ENCODE results near the gene PAX2. TPM values are rescaled to one million over a fixed set of nuclear protein-coding genes. Genes with fewer than 3 reads are reported as not detected.

PAX2 gene
- polyA plus RNA-seq, 2 of the 4 experiments (the other 2 are of a cell fraction): 0.06 to 0.21 TPM

DNA sequence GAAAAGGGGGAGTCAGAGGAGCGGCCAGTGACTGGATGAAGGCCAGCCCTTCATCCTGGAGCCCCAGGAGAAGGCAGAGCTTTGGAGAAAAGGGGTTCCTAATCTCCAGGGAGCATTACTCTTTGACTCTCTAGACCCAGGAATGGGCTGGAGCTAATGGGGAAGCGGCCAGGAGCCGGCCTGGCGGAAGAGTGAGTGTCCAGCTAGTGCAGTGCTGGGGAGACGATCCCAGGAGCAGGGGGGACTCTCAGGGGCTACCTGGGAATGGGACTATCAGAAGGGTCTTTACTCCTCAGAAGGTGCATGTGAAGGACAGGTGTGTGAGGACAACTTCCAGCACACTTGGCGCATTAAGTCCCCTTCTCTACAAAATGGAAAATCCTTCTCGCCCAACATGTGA, 2.4 kb upstream of the PAX2 start:
- CTCF ChIA-PET: interaction anchor here (0.6 to 10.8 kb wide), 78 partner anchors 9 to 1029 kb away, joined by 3 to 129 read pairs (median 6); partner anchors contain the start of gene HIF1AN
- H3K4me2 ChIP-seq: peak overlapping the region; percentile 98
- peaks cover 29% of the 10 kb centered on the region for H3K4me1 ChIP-seq
- ATAC-seq: no peak
- H3K27ac ChIP-seq: no peak overlapping the region
- TF ChIP-seq HMGXB4 (CRISPR knock-in tag; IDR thresholded peaks at IDR 0.05; ENCODE audit: borderline replicate concordance): no peak
- TF ChIP-seq, protein P1, sequence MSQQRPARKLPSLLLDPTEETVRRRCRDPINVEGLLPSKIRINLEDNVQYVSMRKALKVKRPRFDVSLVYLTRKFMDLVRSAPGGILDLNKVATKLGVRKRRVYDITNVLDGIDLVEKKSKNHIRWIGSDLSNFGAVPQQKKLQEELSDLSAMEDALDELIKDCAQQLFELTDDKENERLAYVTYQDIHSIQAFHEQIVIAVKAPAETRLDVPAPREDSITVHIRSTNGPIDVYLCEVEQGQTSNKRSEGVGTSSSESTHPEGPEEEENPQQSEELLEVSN (IDR thresholded peaks at IDR 0.05; ENCODE audit: borderline replicate concordance, low read depth): no peak
- POLR2A ChIA-PET: interaction anchor here (0.6 to 1.5 kb wide), 3 partner anchors 33 to 207 kb away, joined by 3 to 5 read pairs (median 3); partner anchors contain the start of gene HIF1AN
- no peaks in the 10 kb centered on the region for H3K9me3 ChIP-seq
- H3K4me3 ChIP-seq: no peak overlapping the region
- no peak for DNase-seq (ENCODE audit: low read depth in 1 of 2, low spot score in 1 of 2)
- WGBS (ENCODE audit: missing lambda C conversion rate): 93% methylated on average over 7 of the region's 7 CpGs
- no peak for FAIRE-seq

GRCh38 chr10:100743626-100744135, 1.7 kb upstream of the PAX2 start:
- no peak for FAIRE-seq
- peak; percentile 84 to 85 for DNase-seq (ENCODE audit: low read depth in 1 of 2, low spot score in 1 of 2)
- Histone ChIP-seq H3K9me3 (no peaks in the 10 kb centered on the region), H3K27ac (peak overlapping the region in 1 of 2 experiments; percentile 8; a peak in 1 of 6 replicates), H3K4me3 (peak overlapping the region; percentile 50), H3K4me2 (peak overlapping the region; percentile 98), H3K4me1 (peaks cover 29% of the 10 kb centered on the region)
- peak; percentile 54 to 75 for ATAC-seq
- ChIA-PET POLR2A (interaction anchor here (1.1 to 1.5 kb wide), 2 partner anchors 34 to 182 kb away, joined by 3 to 5 read pairs; no protein-coding TSS in a partner anchor), CTCF (interaction anchor here (0.5 to 10.8 kb wide), 95 partner anchors 7 to 1030 kb away, joined by 3 to 129 read pairs (median 5); partner anchors contain the start of gene HIF1AN)
- WGBS (ENCODE audit: missing lambda C conversion rate): 7% methylated on average over 16 of the region's 16 CpGs
- TF ChIP-seq RAD21 (conservative IDR thresholded peaks at IDR 0.05 in 1 of 2, IDR thresholded peaks at IDR 0.05 in 1 of 2) (peak; percentile 90 to 93), MAX (IDR thresholded peaks at IDR 0.05) (0 out of 2 replicates have a peak, but pooled peaks have one; percentile 14), FOXS1 (CRISPR knock-in tag; IDR thresholded peaks at IDR 0.05) (no peak), ZFP36 (IDR thresholded peaks at IDR 0.05; ENCODE audit: borderline replicate concordance, partially characterized antibody) (no peak), MAFK (IDR thresholded peaks at IDR 0.05; ENCODE audit: partially characterized antibody) (no peak), SMC3 (IDR thresholded peaks at IDR 0.05) (peak; percentile 86), TFCP2L1 (CRISPR knock-in tag; IDR thresholded peaks at IDR 0.05) (no peak), CTCF (IDR thresholded peaks at IDR 0.05) (peak; percentile 88)

- ChIA-PET POLR2A (interaction anchor here (1.5 kb wide), 1 partner anchor 182 kb away, joined by 5 read pairs; no protein-coding TSS in a partner anchor), CTCF (interaction anchor here (0.6 to 10.8 kb wide), 74 partner anchors 8 to 419 kb away, joined by 3 to 129 read pairs (median 6); partner anchors contain the start of gene HIF1AN)
- TF ChIP-seq GATA3 (IDR thresholded peaks at IDR 0.05; ENCODE audit: borderline replicate concordance) (no peak), KDM1A (IDR thresholded peaks at IDR 0.05; ENCODE audit: low read depth) (no peak), HOXB5 (CRISPR knock-in tag; IDR thresholded peaks at IDR 0.05) (peak; percentile 61; the same call in 1 of the 2 replicates), ATOH8 (CRISPR knock-in tag; IDR thresholded peaks at IDR 0.05; ENCODE audit: low read depth) (no peak), EHF (CRISPR knock-in tag; IDR thresholded peaks at IDR 0.05) (no peak), HOXA7 (CRISPR knock-in tag; IDR thresholded peaks at IDR 0.05) (no peak), FOSL2 (IDR thresholded peaks at IDR 0.05) (no peak), FOSL2 (CRISPR knock-in tag; IDR thresholded peaks at IDR 0.05) (no peak), EHMT2 (IDR thresholded peaks at IDR 0.05; ENCODE audit: low read depth) (no peak), RAD21 (conservative IDR thresholded peaks at IDR 0.05 in 1 of 2, IDR thresholded peaks at IDR 0.05 in 1 of 2) (no peak), RNF2 (IDR thresholded peaks at IDR 0.05; ENCODE audit: borderline replicate concordance, low read depth) (peak; percentile 67; the same call in 1 of the 2 replicates), ZFP36 (IDR thresholded peaks at IDR 0.05; ENCODE audit: borderline replicate concordance, partially characterized antibody) (no peak), USF2 (IDR thresholded peaks at IDR 0.05) (no peak), SMC3 (IDR thresholded peaks at IDR 0.05) (no peak)
- Histone ChIP-seq H3K4me2 (peak overlapping the region; percentile 98), H3K4me1 (peaks cover 29% of the 10 kb centered on the region), H3K9me3 (no peaks in the 10 kb centered on the region), H3K4me3 (peak overlapping the region; percentile 50), H3K27ac (peak overlapping the region in 1 of 2 experiments; percentile 73; a peak in 3 of 6 replicates)
- peak; percentile 43 to 62; a peak in 4 of 6 replicates for ATAC-seq
- peak; percentile 33 to 42 for DNase-seq (ENCODE audit: low read depth in 1 of 2, low spot score in 1 of 2)
- FAIRE-seq: no peak
- 8% methylated on average over 47 of the region's 65 CpGs for WGBS (ENCODE audit: missing lambda C conversion rate)
These were observed 1.0 kb upstream of the PAX2 start for GRCh38 chr10:100744136-100744986.

Measured in A549 (cell line).